ENCODE results near the gene SMCR8. TPM values are rescaled to one million over a fixed set of nuclear protein-coding genes. Genes with fewer than 3 reads are reported as not detected.
"Not testable (repeated sequence)": the region's sequence is repeated elsewhere in the genome, so short reads cannot be mapped to it uniquely, and the experiment has no call there.

The SMCR8 gene
- total RNA-seq, 1 experiment from 2014 or later = 10.9 TPM

- no TSS peak for BruUV-seq (replicated peaks)
- DNase-seq (ENCODE audit: unreplicated experiment) = no peak
- CTCF ChIA-PET = no interaction called here
- no peaks in the 10 kb centered on the region for H3K4me1 Mint-ChIP-seq (ENCODE audit: insufficient read depth, unreplicated experiment)
- H3K27me3 Mint-ChIP-seq (ENCODE audit: insufficient read depth, unreplicated experiment) = no peaks in the 10 kb centered on the region
- intact Hi-C loops (cut with micrococcal nuclease) = no loop called here
- H3K36me3 Mint-ChIP-seq (ENCODE audit: insufficient read depth, unreplicated experiment) = peaks cover 80% of the 10 kb centered on the region
- H3K4me3 Mint-ChIP-seq (ENCODE audit: unreplicated experiment) = no peak overlapping the region
- no peaks in the 10 kb centered on the region for H3K9me3 Mint-ChIP-seq (ENCODE audit: unreplicated experiment)
- no peak overlapping the region for H3K27ac Mint-ChIP-seq (ENCODE audit: low read depth, unreplicated experiment)
- TF ChIP-seq, protein P1, sequence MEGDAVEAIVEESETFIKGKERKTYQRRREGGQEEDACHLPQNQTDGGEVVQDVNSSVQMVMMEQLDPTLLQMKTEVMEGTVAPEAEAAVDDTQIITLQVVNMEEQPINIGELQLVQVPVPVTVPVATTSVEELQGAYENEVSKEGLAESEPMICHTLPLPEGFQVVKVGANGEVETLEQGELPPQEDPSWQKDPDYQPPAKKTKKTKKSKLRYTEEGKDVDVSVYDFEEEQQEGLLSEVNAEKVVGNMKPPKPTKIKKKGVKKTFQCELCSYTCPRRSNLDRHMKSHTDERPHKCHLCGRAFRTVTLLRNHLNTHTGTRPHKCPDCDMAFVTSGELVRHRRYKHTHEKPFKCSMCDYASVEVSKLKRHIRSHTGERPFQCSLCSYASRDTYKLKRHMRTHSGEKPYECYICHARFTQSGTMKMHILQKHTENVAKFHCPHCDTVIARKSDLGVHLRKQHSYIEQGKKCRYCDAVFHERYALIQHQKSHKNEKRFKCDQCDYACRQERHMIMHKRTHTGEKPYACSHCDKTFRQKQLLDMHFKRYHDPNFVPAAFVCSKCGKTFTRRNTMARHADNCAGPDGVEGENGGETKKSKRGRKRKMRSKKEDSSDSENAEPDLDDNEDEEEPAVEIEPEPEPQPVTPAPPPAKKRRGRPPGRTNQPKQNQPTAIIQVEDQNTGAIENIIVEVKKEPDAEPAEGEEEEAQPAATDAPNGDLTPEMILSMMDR (IDR thresholded peaks at IDR 0.05; ENCODE audit: unreplicated experiment) = no peak
- POLR2A ChIA-PET = no interaction called here
These were observed 23.2 kb upstream of the SMCR8 start for GRCh38 chr17:18291718-18292540.

DNA sequence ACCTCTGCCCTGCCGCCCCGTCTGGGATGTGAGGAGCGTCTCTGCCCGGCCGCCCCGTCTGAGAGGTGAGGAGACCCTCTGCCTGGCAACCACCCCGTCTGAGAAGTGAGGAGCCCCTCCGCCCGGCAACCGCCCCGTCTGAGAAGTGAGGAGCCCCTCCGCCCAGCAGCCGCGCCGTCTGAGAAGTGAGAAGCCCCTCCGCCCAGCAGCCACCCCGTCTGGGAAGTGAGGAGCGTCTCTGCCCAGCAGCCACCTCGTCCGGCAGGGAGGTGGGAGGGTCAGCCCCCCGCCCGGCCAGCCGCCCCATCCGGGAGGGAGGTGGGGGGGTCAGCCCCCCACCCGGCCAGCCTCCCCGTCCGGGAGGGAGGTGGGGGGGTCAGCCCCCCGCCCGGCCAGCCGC lies 17.0 kb upstream of the SMCR8 start:
- CTCF ChIA-PET; intact Hi-C loops (cut with micrococcal nuclease); H3K9me3 Mint-ChIP-seq (ENCODE audit: unreplicated experiment); H3K27me3 Mint-ChIP-seq (ENCODE audit: insufficient read depth, unreplicated experiment); H3K4me1 Mint-ChIP-seq (ENCODE audit: insufficient read depth, unreplicated experiment); DNase-seq (ENCODE audit: unreplicated experiment); H3K27ac Mint-ChIP-seq (ENCODE audit: low read depth, unreplicated experiment); H3K4me3 Mint-ChIP-seq (ENCODE audit: unreplicated experiment); POLR2A ChIA-PET; BruUV-seq (replicated peaks): not testable (repeated sequence)
- H3K36me3 Mint-ChIP-seq (ENCODE audit: insufficient read depth, unreplicated experiment) = peaks cover 57% of the 10 kb centered on the region

DNA sequence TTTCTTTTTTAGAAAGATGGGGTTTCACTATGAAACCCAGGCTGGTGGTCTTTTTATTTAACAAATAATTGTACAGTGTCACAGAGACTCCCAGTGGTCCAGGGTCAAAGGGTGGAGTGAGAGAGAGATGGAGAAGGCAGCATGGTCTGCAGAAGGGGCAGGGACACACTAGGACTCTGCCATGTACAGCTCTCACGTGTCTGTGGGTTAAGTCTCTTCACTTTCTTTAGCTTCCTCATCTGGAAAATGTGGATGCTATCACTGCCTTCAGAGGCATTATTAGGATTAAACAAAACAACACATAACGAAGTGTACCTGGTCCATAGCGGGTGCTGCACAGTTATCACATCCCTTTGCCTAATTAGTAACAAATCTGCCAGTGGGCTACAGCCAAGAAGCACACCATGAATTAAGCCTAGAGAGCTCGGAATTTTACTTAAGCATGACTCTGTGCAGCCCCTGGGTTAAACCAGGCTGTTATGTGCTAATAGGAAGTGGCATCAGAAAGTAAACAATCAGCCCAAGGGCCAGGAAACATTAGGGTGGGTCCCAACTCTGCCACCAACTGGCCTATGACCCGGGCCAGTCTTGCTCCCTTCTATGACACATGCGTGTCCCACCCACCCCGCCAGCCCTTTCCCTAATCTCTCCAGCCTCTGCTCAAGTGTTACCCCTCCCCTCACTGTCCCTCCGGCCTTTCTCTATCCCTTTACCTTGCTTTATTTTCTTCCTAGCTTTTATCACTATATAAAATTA lies 14.2 kb upstream of the SMCR8 start:
- BruUV-seq (replicated peaks) = no TSS peak
- Mint-ChIP-seq H3K4me1 (ENCODE audit: insufficient read depth, unreplicated experiment) (no peaks in the 10 kb centered on the region), H3K36me3 (ENCODE audit: insufficient read depth, unreplicated experiment) (peaks cover 53% of the 10 kb centered on the region), H3K27ac (ENCODE audit: low read depth, unreplicated experiment) (no peak overlapping the region), H3K27me3 (ENCODE audit: insufficient read depth, unreplicated experiment) (no peaks in the 10 kb centered on the region), H3K9me3 (ENCODE audit: unreplicated experiment) (no peaks in the 10 kb centered on the region), H3K4me3 (ENCODE audit: unreplicated experiment) (no peak overlapping the region)
- DNase-seq (ENCODE audit: unreplicated experiment) = no peak
- TF ChIP-seq, protein P1 (IDR thresholded peaks at IDR 0.05; ENCODE audit: unreplicated experiment) = no peak
- intact Hi-C loops (cut with micrococcal nuclease) = no loop called here
- POLR2A ChIA-PET = no interaction called here
- CTCF ChIA-PET = interaction anchor here (0.6 to 0.9 kb wide), 2 partner anchors 15 to 20 kb away, joined by 4 to 9 read pairs; no protein-coding TSS in a partner anchor

DNA sequence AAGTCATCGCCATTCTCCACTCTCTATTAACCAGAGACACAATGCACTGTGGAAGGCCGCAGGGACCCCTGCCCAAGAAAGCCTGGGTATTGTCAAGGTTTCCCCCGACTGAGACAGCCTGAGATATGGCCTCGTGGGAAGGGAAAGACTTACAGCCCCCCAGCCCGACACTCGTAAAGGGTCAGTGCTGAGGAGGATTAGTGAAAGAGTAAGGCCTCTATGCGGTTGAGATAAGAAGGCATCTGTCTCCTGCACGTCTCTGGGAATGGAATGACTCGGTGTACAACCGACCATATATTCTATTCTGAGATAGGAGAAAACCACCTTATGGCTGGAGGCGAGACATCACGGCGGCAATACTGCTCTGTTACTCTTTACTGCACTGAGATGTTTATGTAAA lies 11.9 kb upstream of the SMCR8 start:
- POLR2A ChIA-PET; intact Hi-C loops (cut with micrococcal nuclease); BruUV-seq (replicated peaks): not testable (repeated sequence)

GRCh38 chr17:18309202-18309601 lies 5.9 kb upstream of the SMCR8 start:
- Mint-ChIP-seq H3K27ac (ENCODE audit: low read depth, unreplicated experiment) (no peak overlapping the region), H3K27me3 (ENCODE audit: insufficient read depth, unreplicated experiment) (no peaks in the 10 kb centered on the region), H3K36me3 (ENCODE audit: insufficient read depth, unreplicated experiment) (peaks cover 67% of the 10 kb centered on the region), H3K4me3 (ENCODE audit: unreplicated experiment) (no peak overlapping the region), H3K9me3 (ENCODE audit: unreplicated experiment) (no peaks in the 10 kb centered on the region), H3K4me1 (ENCODE audit: insufficient read depth, unreplicated experiment) (peaks cover 5% of the 10 kb centered on the region)
- ChIA-PET POLR2A (no interaction called here), CTCF (no interaction called here)
- no peak for DNase-seq (ENCODE audit: unreplicated experiment)
- intact Hi-C loops (cut with micrococcal nuclease) = no loop called here
- no TSS peak for BruUV-seq (replicated peaks)
- TF ChIP-seq, protein P1 (IDR thresholded peaks at IDR 0.05; ENCODE audit: unreplicated experiment) = no peak

More for the DNA sequence above, 11.9 kb upstream of the SMCR8 start:
- H3K4me3 Mint-ChIP-seq (ENCODE audit: unreplicated experiment); CTCF ChIA-PET; DNase-seq (ENCODE audit: unreplicated experiment); H3K27ac Mint-ChIP-seq (ENCODE audit: low read depth, unreplicated experiment); H3K9me3 Mint-ChIP-seq (ENCODE audit: unreplicated experiment); H3K4me1 Mint-ChIP-seq (ENCODE audit: insufficient read depth, unreplicated experiment); H3K27me3 Mint-ChIP-seq (ENCODE audit: insufficient read depth, unreplicated experiment): not testable (repeated sequence)
- peaks cover 73% of the 10 kb centered on the region for H3K36me3 Mint-ChIP-seq (ENCODE audit: insufficient read depth, unreplicated experiment)

Data from MCF 10A (cell line).